GM19035 (cell line): Measurements from ENCODE around the gene PALM2AKAP2.
A peak's percentile ranks its signal among the peaks of the same experiment; 100 is the strongest.
"Not testable (repeated sequence)": the region's sequence is repeated elsewhere in the genome, so short reads cannot be mapped to it uniquely, and the experiment has no call there.

Experiments used
- ATAC-seq: cut with Tn5 transposase; IDR thresholded peaks from one replicate; pipeline ENCODE4 v1.9.1; 2021; ENCODE audit not compliant: unreplicated experiment

Gene PALM2AKAP2

GRCh38 chr9:109802491-109802890, 22.5 kb downstream of the PALM2AKAP2 start:
- no peak for ATAC-seq

DNA sequence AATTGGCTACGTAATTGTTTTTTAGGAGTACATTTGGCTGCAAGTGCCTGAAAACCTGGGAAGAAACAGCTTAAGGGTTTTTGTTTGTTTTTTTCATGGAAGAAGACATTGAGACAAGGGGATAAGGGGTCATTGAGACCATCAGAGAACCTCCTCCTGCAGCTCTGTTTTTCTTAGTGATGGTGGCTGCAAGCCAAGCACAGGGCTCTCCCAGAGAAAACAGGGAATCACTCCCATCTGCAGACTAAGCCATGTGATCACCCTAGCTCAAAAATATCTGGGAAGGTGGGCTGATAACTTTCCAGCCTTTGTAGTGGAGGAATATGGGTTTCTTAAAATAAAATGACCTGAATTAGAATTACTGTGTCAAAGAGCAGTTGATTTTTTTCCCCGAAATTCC, 25.1 kb downstream of the PALM2AKAP2 start:
- ATAC-seq, result no peak

DNA sequence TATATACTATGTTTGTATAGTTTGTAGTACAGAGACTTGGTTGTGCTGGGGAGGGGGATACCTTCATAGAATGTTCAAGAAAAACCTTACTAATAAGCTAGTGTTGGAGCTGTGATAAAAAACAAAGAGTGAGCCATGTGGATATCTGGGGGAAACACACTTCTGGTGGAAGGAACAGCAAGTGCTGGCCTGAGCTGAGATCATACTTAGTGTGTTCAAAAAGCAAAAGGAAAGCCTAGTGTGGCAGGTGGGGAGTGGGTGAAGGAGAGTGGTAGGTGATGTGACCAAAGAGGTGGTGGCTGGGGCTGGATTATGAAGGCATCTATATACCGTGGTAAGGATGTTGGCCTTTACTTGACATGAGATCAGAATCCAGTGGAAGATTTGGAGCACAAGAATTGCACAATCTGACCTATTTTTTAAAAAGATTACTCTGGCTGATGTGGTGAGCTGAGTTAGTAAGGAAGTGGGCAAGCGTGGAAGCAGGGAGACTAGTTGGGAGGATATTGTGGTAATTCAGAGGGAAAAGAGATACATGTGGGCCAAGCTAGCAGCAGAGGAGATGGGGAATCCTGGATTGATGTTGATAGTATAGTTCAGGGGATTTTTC, 26.6 kb downstream of the PALM2AKAP2 start:
- ATAC-seq, result no peak

DNA sequence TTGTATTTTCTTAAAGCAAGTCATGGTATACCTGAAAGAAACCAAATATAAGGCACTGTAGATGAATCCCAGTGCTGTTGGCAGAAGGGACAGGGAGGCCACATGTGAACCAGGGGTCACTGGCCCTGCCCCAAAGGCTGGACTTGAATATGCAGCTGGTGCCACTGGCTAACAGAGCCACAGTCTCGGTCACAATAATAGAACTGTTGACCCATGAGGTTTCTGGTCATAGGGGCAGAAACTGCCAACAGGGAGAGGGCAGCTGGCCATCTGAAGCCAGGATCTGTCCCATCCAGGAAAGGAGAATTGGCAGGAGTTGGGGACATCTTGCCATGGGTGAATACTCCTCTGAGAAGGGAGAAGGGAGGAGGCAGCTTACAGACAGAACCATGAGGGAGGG, 31.9 kb downstream of the PALM2AKAP2 start:
- ATAC-seq, result no peak

DNA sequence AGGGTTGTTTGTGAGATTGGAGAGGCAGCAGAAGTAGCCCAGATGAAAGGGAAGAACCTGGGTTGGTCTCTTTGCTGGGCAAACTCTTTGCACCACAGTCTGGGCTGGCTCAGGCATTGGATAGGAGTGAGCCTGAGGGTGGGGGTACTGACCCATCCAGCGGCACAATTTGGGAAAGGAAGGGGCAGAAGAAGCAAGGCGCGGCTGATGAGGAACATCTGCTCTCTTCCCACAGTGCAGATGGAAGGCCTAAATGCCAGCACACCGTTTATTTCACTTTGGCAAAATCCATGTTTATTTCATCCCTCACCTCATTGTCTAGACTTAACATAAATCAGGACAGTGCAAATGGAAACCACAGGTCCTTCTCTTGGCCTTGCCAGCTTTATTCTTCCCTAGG, 32.3 kb downstream of the PALM2AKAP2 start:
- ATAC-seq, result no peak

GRCh38 chr9:109812818-109813281, 32.9 kb downstream of the PALM2AKAP2 start:
- no peak for ATAC-seq

DNA sequence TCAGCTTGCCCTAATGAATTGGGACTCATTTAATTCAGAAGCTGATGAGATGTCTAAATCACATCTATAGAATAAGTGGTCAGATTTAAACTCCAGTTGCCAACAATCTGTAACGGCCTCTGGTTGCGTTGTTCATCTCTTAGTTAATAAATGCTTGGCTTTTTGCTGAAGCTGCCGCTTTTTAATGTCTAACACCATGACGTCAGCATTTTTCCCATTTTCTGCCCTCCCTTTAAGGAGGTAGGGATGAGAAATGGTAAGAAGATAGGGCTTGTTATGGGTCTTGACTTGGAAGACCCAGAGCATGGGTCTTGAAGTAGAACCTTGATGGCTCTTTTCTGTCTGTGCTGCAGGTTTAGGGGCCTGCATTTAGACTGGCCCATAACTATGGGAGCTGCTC, 33.3 kb downstream of the PALM2AKAP2 start:
- no peak for ATAC-seq

DNA sequence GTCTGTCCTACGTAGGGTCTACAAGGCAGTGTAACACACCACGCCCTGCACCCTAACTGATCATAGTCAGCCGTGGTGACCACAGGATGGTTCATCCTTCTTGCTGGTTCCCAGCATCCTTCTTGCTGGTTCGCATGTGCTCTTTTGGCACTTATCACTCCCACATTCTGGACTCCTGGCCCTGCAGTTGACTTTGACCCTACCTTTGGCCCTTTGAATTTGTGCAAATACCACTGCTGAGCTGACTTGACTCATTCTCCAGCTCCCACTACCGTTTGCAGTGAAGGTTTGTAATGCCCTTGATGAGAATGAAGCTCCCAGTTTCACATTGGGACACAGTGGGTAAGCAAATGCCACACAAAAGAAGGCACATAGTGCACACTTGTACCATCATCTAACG, 33.8 kb downstream of the PALM2AKAP2 start:
- ATAC-seq, result no peak

DNA sequence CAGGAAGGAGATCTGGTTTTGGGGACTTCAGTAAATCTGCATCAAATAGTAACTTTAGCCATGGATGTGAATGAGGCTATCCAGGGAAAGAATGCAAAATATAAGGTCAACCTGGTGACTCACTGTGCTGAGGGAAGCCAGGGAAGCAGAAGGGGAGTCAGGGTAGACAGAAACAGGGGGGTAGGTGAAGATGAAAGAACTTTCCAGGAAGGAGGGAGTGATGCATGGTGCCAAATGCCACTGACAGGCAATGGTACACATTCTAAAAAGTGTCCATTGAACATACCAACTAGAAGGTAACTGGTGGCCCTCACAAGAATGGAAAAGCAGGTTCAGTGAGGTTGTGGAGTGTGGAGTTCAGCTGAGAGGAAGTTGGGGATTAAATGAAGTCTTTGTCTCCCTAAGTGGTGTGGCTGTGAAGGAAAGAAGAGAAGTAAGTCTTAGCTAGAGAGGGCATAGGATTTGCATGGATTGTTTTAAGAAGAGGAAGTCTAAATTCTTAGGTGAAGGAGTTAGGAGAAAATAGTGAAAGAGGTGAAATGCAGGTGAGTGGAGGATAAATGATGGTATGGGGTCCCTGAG, 35.5 kb downstream of the PALM2AKAP2 start:
- no peak for ATAC-seq

GRCh38 chr9:109816490-109816889, 36.5 kb downstream of the PALM2AKAP2 start:
- no peak for ATAC-seq

DNA sequence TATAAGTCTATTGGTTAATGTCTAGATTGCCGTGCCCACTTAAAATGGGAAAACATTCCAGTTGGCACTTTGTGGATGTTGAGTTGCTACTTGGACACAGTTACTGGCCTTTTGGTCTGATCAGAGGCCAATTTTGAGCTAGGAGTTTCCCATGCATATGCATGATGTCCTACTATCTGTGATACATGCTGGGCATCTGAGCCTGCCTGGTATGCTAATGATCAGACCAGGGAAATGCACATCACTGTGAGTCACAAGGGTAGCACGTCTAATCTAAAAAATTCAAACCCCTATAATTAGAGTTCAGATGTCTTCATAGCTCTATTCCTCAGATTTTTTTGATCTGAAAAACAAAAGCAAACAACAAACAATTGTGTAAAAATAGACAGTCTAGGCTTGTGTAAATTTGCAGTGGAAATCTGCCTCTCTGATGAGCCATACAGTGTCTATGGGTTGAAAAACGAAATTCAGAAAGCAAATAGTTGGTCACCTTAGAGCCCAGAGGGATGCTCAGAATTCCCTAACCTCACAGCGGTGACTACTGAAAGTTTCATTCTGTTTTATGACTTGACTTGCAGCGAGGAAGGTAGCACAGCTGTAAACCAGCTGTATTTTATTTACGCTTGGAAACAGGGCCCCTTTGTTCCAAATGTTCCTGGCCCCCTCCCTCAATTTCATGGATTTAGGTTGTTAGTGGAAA, 37.3 kb downstream of the PALM2AKAP2 start:
- ATAC-seq, result no peak

GRCh38 chr9:109817846-109818472, 38.0 kb downstream of the PALM2AKAP2 start:
- ATAC-seq, result peak; percentile 77

DNA sequence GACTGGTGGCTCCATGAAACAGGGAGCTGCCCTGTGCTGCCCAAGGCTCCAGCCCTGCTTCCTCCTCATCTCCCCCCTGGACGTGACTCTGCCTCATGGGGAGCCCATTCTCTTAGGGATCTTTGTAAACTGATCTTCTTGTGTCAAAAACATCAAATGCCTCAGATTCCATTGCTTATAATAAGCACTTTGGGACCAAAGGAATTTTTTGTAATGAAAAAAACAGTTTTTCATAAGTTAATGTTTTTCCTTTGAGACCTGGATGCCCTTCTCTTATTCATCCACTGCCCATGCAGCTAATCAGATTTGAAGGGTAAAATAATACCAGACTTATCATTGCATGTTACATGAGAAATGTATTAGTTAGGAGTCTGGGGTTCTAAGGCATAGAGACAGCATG, 41.7 kb downstream of the PALM2AKAP2 start:
- ATAC-seq, result no peak

GRCh38 chr9:109825383-109825782, 45.4 kb downstream of the PALM2AKAP2 start:
- not testable (repeated sequence) for ATAC-seq

GRCh38 chr9:109826559-109826958, 46.6 kb downstream of the PALM2AKAP2 start:
- no peak for ATAC-seq

GRCh38 chr9:109828254-109828653, 48.3 kb downstream of the PALM2AKAP2 start:
- ATAC-seq, result no peak
